Measurements from ENCODE around the gene IL27RA.
A peak's percentile ranks its signal among the peaks of the same experiment; 100 is the strongest.

The IL27RA gene

GRCh38 chr19:14031719-14032480 lies at the start of gene IL27RA:
Gene IL27RA (plus strand): TSS chr19:14031762. CDS start chr19:14031873, 111 bp downstream.
- peak; percentile 91 for DNase-seq

GRCh38 chr19:13981988-13982501 lies 49.5 kb upstream of the IL27RA start:
- DNase-seq: no peak

- DNase-seq: no peak
Measured at GRCh38 chr19:13982773-13983172, 48.8 kb upstream of the IL27RA start.

- DNase-seq: peak; percentile 81
Measured at GRCh38 chr19:13983213-13983889, 48.2 kb upstream of the IL27RA start.

- DNase-seq: no peak
Measured at GRCh38 chr19:13984186-13984585, 47.4 kb upstream of the IL27RA start.

- peak; percentile 47 for DNase-seq
Measured at GRCh38 chr19:13984875-13985741, 46.5 kb upstream of the IL27RA start.

- peak; percentile 44 for DNase-seq
Measured at GRCh38 chr19:13985771-13986347, 45.7 kb upstream of the IL27RA start.

- peak; percentile 100 for DNase-seq
Measured at GRCh38 chr19:13986348-13986904, 45.1 kb upstream of the IL27RA start.

GRCh38 chr19:13987101-13987890 lies 44.3 kb upstream of the IL27RA start:
- peak; percentile 21 for DNase-seq

- DNase-seq: no peak
Measured at GRCh38 chr19:13989487-13989886, 42.1 kb upstream of the IL27RA start.

GRCh38 chr19:13990085-13990484 lies 41.5 kb upstream of the IL27RA start:
- no peak for DNase-seq

GRCh38 chr19:13992025-13992424 lies 39.5 kb upstream of the IL27RA start:
- DNase-seq: no peak

GRCh38 chr19:13993590-13994300 lies 37.8 kb upstream of the IL27RA start:
- no peak for DNase-seq

GRCh38 chr19:13995017-13995728 lies 36.4 kb upstream of the IL27RA start:
- no peak for DNase-seq

- no peak for DNase-seq
Measured at GRCh38 chr19:13995878-13996765, 35.4 kb upstream of the IL27RA start.

GRCh38 chr19:13996928-13997630 lies 34.5 kb upstream of the IL27RA start:
- DNase-seq: no peak

- DNase-seq: no peak
Measured at GRCh38 chr19:13997631-13997962, 34.0 kb upstream of the IL27RA start.

GRCh38 chr19:13998426-13998825 lies 33.1 kb upstream of the IL27RA start:
- DNase-seq: no peak

- no peak for DNase-seq
Measured at GRCh38 chr19:13999085-13999484, 32.5 kb upstream of the IL27RA start.
